ENCODE data around the gene DGKG. TPM values are rescaled to one million over a fixed set of nuclear protein-coding genes. Genes with fewer than 3 reads are reported as not detected.
A peak's percentile ranks its signal among the peaks of the same experiment; 100 is the strongest.

Gene DGKG
- total and polyA plus RNA-seq, 9 of the 15 experiments (the other 6 are each of a cell fraction or from before 2014, with no cell fraction given), result 0.01 to 0.36 (median 0.15) TPM

GRCh38 chr3:186411089-186411488 lies 49.1 kb upstream of the DGKG start (continued):
- TF ChIP-seq MGA (IDR thresholded peaks at IDR 0.05), result no peak
- no peak for TF ChIP-seq FUS (optimal IDR thresholded peaks at IDR 0.05; ENCODE audit: low read depth, low read length)
- no peak for TF ChIP-seq KLF1 (tag; IDR thresholded peaks at IDR 0.05)
- no peak for TF ChIP-seq ZKSCAN1 (IDR thresholded peaks at IDR 0.05; ENCODE audit: low read depth, low read length)
- peak; percentile 24; the same call in 1 of the 2 replicates for TF ChIP-seq SMARCA5 (IDR thresholded peaks at IDR 0.05)
- TF ChIP-seq ZBTB5 (IDR thresholded peaks at IDR 0.05), result no peak
